Measurements from ENCODE around the gene GAL3ST2.
"Not testable (repeated sequence)": the region's sequence is repeated elsewhere in the genome, so short reads cannot be mapped to it uniquely, and the experiment has no call there.

GAL3ST2 gene

DNA sequence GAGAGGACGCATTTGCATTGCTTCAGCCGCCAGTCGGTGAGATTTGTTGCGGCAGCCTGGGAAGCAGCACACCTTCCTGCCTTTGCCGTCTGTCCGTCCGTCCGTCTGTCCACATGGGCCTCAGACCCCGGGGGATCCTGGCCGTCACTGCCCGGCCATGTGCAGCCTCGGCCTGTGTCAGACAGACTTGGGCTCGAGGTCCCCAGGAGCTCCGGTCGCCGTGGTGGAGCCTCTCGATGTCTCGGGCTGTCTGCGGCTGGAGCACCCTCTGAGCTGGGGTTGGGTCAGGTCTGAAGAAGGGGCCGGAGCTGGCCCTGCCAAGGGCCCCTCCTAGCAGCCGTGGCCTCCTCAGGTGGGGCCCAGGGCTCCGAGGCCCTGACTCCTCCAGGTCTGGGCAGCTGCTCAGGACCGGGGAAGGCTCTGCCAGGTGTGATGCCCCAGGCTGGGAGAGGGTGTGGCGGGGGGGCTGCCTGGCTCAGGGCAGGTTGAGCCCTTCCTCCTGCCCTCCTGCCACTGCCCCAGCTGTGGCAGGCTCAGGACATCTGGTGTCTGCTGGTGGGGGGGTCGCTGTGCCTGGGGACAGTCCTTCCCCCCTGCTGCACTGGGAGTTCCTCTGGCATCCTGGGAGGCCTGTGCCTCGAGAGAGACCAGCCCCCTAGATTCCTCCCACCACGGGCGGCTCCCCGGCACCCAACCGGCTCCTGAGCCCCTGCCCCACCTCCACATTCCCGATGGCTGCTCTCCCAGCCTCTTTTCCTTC lies 44.2 kb downstream of the GAL3ST2 start:
- H3K9ac ChIP-seq, result no peak overlapping the region
- no peak overlapping the region for H3K4me3 ChIP-seq (ENCODE audit: low read depth, low read length)
- no peaks in the 10 kb centered on the region for H3K9me3 ChIP-seq (ENCODE audit: control insufficient read depth, low read length)
- no peaks in the 10 kb centered on the region for H3K79me2 ChIP-seq
- H3K27me3 ChIP-seq (ENCODE audit: control insufficient read depth, insufficient read depth, low read length), result no peaks in the 10 kb centered on the region
- TF ChIP-seq, protein P1, sequence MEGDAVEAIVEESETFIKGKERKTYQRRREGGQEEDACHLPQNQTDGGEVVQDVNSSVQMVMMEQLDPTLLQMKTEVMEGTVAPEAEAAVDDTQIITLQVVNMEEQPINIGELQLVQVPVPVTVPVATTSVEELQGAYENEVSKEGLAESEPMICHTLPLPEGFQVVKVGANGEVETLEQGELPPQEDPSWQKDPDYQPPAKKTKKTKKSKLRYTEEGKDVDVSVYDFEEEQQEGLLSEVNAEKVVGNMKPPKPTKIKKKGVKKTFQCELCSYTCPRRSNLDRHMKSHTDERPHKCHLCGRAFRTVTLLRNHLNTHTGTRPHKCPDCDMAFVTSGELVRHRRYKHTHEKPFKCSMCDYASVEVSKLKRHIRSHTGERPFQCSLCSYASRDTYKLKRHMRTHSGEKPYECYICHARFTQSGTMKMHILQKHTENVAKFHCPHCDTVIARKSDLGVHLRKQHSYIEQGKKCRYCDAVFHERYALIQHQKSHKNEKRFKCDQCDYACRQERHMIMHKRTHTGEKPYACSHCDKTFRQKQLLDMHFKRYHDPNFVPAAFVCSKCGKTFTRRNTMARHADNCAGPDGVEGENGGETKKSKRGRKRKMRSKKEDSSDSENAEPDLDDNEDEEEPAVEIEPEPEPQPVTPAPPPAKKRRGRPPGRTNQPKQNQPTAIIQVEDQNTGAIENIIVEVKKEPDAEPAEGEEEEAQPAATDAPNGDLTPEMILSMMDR (IDR thresholded peaks at IDR 0.05), result no peak
- no peak overlapping the region for H2AFZ ChIP-seq
- H3K36me3 ChIP-seq (ENCODE audit: control insufficient read depth, insufficient read depth, low read length), result no peaks in the 10 kb centered on the region
- H3K4me1 ChIP-seq, result no peaks in the 10 kb centered on the region
- no peak overlapping the region for H3K27ac ChIP-seq
- H3K4me2 ChIP-seq (ENCODE audit: low read length), result no peak overlapping the region

DNA sequence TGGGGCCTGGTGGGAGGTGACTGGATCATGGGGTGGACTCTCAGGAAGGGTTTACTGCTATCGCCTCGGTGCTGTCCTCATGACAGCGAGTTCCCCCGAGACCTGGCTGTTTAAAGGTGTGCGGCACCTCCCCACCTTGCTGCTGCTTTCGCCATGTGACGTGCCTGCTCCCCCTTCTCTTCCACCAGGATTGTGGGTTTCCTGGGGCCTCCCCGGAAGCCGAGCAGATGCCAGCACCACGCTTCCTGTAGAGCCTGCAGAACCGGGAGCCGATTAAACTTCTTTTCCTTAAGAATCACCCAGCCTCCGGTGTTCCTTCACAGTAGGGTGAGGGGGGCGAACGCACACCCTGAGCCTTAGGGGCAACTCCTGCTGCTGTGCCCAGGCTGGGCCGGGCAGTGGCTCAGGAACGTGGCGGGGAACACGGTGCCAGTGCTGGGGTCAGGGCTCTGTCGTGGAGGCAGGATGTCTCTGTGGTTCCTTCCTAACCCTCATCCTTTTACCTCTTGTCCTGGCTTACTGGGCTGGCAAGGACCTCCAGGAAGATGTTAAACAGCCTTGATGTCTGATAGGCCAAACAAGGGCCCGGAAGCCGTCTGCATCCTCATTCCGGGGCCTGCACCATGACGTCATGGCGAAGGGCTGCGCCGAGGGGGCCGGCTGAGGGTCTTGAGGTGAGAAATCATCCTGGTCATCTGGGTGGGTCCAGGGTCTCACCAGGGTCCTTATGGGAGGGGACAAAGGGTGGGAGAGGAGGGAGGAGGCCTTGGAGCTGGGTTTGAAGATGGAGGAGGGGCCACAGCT lies 45.0 kb downstream of the GAL3ST2 start:
- no peaks in the 10 kb centered on the region for H3K27me3 ChIP-seq (ENCODE audit: control insufficient read depth, insufficient read depth, low read length)
- no peak overlapping the region for H2AFZ ChIP-seq
- no peak overlapping the region for H3K4me3 ChIP-seq (ENCODE audit: low read depth, low read length)

DNA sequence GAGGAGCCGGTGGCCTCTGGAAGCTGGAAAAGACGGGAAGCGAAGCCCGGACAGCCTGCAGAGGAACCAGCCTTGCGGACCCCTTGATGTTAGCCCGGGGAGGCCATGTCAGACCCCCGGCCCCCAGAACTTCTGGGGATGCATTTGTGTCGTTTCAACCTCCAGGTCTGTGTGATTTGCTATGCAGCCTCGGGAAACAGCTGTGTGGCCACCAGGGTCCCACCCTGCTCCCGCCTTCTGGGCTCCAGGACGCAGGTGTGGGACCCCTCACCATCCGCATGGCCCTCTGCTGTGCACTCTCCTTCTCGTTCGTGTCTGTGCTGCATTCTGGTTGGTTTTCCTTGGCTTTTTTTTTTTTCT lies 45.6 kb downstream of the GAL3ST2 start:
- Histone ChIP-seq H3K4me3 (ENCODE audit: low read depth, low read length) (no peak overlapping the region), H2AFZ (no peak overlapping the region), H3K9me3 (ENCODE audit: control insufficient read depth, low read length) (no peaks in the 10 kb centered on the region), H3K79me2 (no peaks in the 10 kb centered on the region), H3K4me2 (ENCODE audit: low read length) (no peak overlapping the region), H3K27ac (no peak overlapping the region), H3K9ac (no peak overlapping the region), H3K27me3 (ENCODE audit: control insufficient read depth, insufficient read depth, low read length) (no peaks in the 10 kb centered on the region), H3K4me1 (no peaks in the 10 kb centered on the region), H3K36me3 (ENCODE audit: control insufficient read depth, insufficient read depth, low read length) (no peaks in the 10 kb centered on the region)
- TF ChIP-seq, protein P1 (IDR thresholded peaks at IDR 0.05), result no peak

More for the DNA sequence above, 45.0 kb downstream of the GAL3ST2 start:
- Histone ChIP-seq H3K4me2 (ENCODE audit: low read length) (no peak overlapping the region), H3K36me3 (ENCODE audit: control insufficient read depth, insufficient read depth, low read length) (no peaks in the 10 kb centered on the region), H3K9ac (no peak overlapping the region), H3K79me2 (no peaks in the 10 kb centered on the region), H3K9me3 (ENCODE audit: control insufficient read depth, low read length) (no peaks in the 10 kb centered on the region), H3K4me1 (no peaks in the 10 kb centered on the region), H3K27ac (no peak overlapping the region)
- TF ChIP-seq, protein P1 (IDR thresholded peaks at IDR 0.05), result no peak

DNA sequence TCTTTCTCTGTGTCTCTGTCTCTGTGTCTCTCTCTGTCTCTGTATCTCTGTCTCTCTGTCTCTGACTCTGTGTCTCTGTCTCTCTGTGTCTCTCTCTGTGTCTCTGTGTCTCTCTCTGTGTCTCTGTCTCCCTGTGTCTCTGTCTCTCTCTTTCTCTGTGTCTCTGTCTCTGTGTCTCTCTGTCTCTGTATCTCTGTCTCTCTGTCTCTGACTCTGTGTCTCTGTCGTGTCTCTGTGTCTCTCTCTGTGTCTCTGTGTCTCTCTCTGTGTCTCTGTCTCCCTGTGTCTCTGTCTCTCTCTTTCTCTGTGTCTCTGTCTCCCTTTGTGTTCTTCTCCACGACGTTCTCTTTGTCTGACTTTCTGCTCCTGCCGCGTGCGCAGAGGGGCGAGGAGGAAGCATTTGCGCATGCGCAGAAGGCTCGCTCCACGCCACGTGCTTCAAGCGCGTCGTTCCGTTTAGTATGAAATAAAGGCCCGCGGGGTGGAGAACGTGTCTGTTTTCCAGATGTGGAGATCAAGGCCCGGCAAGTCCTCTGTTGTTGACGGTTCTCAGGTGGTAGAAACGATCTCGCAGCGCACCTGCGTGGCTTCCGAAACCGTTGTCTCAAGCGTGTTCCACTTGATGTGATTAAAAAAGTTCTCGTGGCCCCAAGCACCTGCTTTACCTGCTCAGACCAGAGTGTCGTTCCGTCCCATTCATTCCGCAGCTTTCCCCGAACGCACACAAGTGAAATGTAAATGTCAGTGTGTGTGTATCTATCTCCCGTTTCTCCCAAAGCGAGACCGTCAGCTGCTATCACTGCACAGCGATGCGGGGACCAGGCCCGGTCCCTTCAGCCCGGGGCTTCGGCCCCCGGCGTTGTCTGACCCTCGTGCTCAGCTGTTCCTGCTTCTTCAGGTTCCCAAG lies 47.2 kb downstream of the GAL3ST2 start:
- H3K27me3 ChIP-seq (ENCODE audit: control insufficient read depth, insufficient read depth, low read length); H3K36me3 ChIP-seq (ENCODE audit: control insufficient read depth, insufficient read depth, low read length); H3K9ac ChIP-seq; H3K27ac ChIP-seq; H3K9me3 ChIP-seq (ENCODE audit: control insufficient read depth, low read length); H3K4me1 ChIP-seq; H3K79me2 ChIP-seq; H3K4me3 ChIP-seq (ENCODE audit: low read depth, low read length); H2AFZ ChIP-seq; H3K4me2 ChIP-seq (ENCODE audit: low read length): not testable (repeated sequence)

DNA sequence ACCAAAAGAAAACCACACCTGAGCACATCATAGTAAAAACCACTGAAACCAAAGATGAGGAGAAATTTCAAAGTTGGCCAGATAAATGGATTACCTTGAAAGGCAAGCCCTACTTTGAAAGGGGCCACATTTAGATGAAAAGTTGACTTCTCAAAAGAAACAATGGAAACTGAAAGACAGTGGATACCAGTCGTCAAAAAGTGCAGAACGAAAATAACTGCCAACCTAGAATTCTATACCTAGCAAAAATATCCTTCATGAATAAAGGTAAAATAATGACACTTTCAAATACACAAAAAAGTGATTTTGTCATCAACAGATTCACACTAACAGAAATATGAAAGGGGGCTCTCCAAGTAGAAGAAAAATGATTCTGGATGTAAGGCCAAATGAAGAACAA lies 50.8 kb downstream of the GAL3ST2 start:
- Histone ChIP-seq H3K27me3 (ENCODE audit: control insufficient read depth, insufficient read depth, low read length) (no peaks in the 10 kb centered on the region), H3K4me1 (no peaks in the 10 kb centered on the region), H3K9me3 (ENCODE audit: control insufficient read depth, low read length) (no peaks in the 10 kb centered on the region), H3K4me2 (ENCODE audit: low read length) (no peak overlapping the region), H2AFZ (no peak overlapping the region), H3K36me3 (ENCODE audit: control insufficient read depth, insufficient read depth, low read length) (no peaks in the 10 kb centered on the region), H3K9ac (no peak overlapping the region), H3K27ac (no peak overlapping the region), H3K4me3 (ENCODE audit: low read depth, low read length) (no peak overlapping the region), H3K79me2 (no peaks in the 10 kb centered on the region)
- TF ChIP-seq, protein P1 (IDR thresholded peaks at IDR 0.05), result no peak

All from parathyroid adenoma (tissue), 2 donors.